H9 (cell line): ENCODE measurements around the gene EHBP1. TPM values are rescaled to one million over a fixed set of nuclear protein-coding genes. Genes with fewer than 3 reads are reported as not detected.

ENCODE experiments used
- DNase-seq: peaks from one replicate; pipeline ENCODE4 v3.0.0-alpha.2; 2017
- H2AFZ ChIP-seq: one replicate; pipeline ENCODE4 v1.6.1; 2013; ENCODE audit warnings: mild to moderate bottlenecking, low read length, control low read depth, moderate library complexity
- H2AK5ac ChIP-seq: 2 replicates; pipeline ENCODE4 v1.6.1; 2013; ENCODE audit warnings: low read length, control low read depth, mixed read lengths; ENCODE audit not compliant: insufficient read length
- H2BK120ac ChIP-seq: one replicate; pipeline ENCODE4 v1.6.1; 2013; ENCODE audit warnings: low read depth, mild to moderate bottlenecking, low read length, control low read depth, inconsistent platforms; ENCODE audit not compliant: poor library complexity, severe bottlenecking
- H2BK12ac ChIP-seq: 2 replicates; pipeline ENCODE4 v1.6.1; 2013; ENCODE audit warnings: low read length, control low read depth, mixed read lengths, low read depth; ENCODE audit not compliant: insufficient read length
- H2BK15ac ChIP-seq: 2 replicates; pipeline ENCODE4 v1.6.1; 2013; ENCODE audit warnings: low read depth, low read length, control low read depth
- H2BK20ac ChIP-seq: one replicate; pipeline ENCODE4 v1.6.1; 2013; ENCODE audit warnings: low read depth, mild to moderate bottlenecking, low read length, control low read depth, inconsistent platforms; ENCODE audit not compliant: poor library complexity, severe bottlenecking
- H2BK5ac ChIP-seq: 2 replicates; pipeline ENCODE4 v1.6.1; 2013; ENCODE audit warnings: low read length, control low read depth, mixed read lengths; ENCODE audit not compliant: insufficient read length
- H3K14ac ChIP-seq: 2 replicates; pipeline ENCODE4 v1.6.1; 2013; ENCODE audit warnings: low read length, control low read depth; ENCODE audit not compliant: insufficient read depth
- H3K18ac ChIP-seq: 2 replicates; pipeline ENCODE4 v1.6.1; 2013; ENCODE audit warnings: low read depth, mild to moderate bottlenecking, mixed read lengths, low read length, control low read depth; ENCODE audit not compliant: insufficient read length
- H3K23ac ChIP-seq: 2 replicates; pipeline ENCODE4 v1.6.1; 2013; ENCODE audit warnings: low read length, control low read depth, mixed read lengths, low read depth; ENCODE audit not compliant: insufficient read length
- H3K23me2 ChIP-seq: 2 replicates; pipeline ENCODE4 v1.6.1; 2013; ENCODE audit warnings: low read depth, mild to moderate bottlenecking, mixed read lengths, low read length, control low read depth; ENCODE audit not compliant: insufficient read length, poor library complexity, severe bottlenecking
- H3K27ac ChIP-seq: 2 replicates; pipeline ENCODE4 v1.5.1; 2013; ENCODE audit warnings: low read length, control low read depth, mixed read lengths, low read depth; ENCODE audit not compliant: insufficient read length
- H3K27me3 ChIP-seq: 2 replicates; pipeline ENCODE4 v1.6.1; 2013; ENCODE audit warnings: low read length, control low read depth, inconsistent platforms; ENCODE audit not compliant: insufficient read depth
- H3K4ac ChIP-seq: 2 replicates; pipeline ENCODE4 v1.6.1; 2013; ENCODE audit warnings: low read depth, mild to moderate bottlenecking, control low read depth, inconsistent platforms, low read length, moderate library complexity
- H3K4me1 ChIP-seq: 2 replicates; pipeline ENCODE4 v1.6.1; 2013; ENCODE audit warnings: low read length, control low read depth, inconsistent platforms; ENCODE audit not compliant: insufficient read depth
- H3K4me2 ChIP-seq: 2 replicates; pipeline ENCODE4 v1.6.1; 2013; ENCODE audit warnings: low read length, control low read depth, mixed read lengths; ENCODE audit not compliant: insufficient read length, insufficient read depth
- H3K56ac ChIP-seq: 2 replicates; pipeline ENCODE4 v1.6.1; 2013; ENCODE audit warnings: low read depth, mild to moderate bottlenecking, mixed read lengths, low read length, control low read depth; ENCODE audit not compliant: insufficient read length
- H3K79me1 ChIP-seq: 2 replicates; pipeline ENCODE4 v1.6.1; 2013; ENCODE audit warnings: low read depth, mild to moderate bottlenecking, moderate library complexity, low read length, control low read depth, inconsistent platforms; ENCODE audit not compliant: insufficient read depth, poor library complexity, severe bottlenecking
- H3K79me2 ChIP-seq: 2 replicates; pipeline ENCODE4 v1.6.1; 2013; ENCODE audit warnings: low read length, control low read depth, inconsistent platforms; ENCODE audit not compliant: insufficient read depth
- H3K9ac ChIP-seq: 2 replicates; pipeline ENCODE4 v1.6.1; 2013; ENCODE audit warnings: low read length, control low read depth, mixed read lengths; ENCODE audit not compliant: insufficient read length; ENCODE audit errors: extremely low read depth
- H3K9me3 ChIP-seq: one replicate; pipeline ENCODE4 v1.6.1; 2013; ENCODE audit warnings: low read depth, low read length, inconsistent platforms; ENCODE audit not compliant: control insufficient read depth
- H3T11ph ChIP-seq: one replicate; pipeline ENCODE4 v1.6.1; 2013; ENCODE audit warnings: mild to moderate bottlenecking, low read length, control low read depth, inconsistent platforms
- H4K20me1 ChIP-seq: one replicate; pipeline ENCODE4 v1.6.1; 2013; ENCODE audit not compliant: control insufficient read depth, insufficient read length, insufficient read depth
- H4K5ac ChIP-seq: 2 replicates; pipeline ENCODE4 v1.6.1; 2013; ENCODE audit warnings: low read depth, mild to moderate bottlenecking, mixed read lengths, low read length, control low read depth; ENCODE audit not compliant: insufficient read length
- H4K8ac ChIP-seq: replicated peaks from 2 replicates; pipeline ENCODE4 v1.6.1; 2013; ENCODE audit warnings: low read length, control low read depth, mixed read lengths, low read depth; ENCODE audit not compliant: insufficient read length
- H4K91ac ChIP-seq: 2 replicates; pipeline ENCODE4 v1.6.1; 2013; ENCODE audit warnings: low read depth, mild to moderate bottlenecking, moderate library complexity, mixed read lengths, low read length, control low read depth; ENCODE audit not compliant: insufficient read length
- H3K27ac Mint-ChIP-seq, 3 experiments: 2 replicates in 2 of 3; 3 replicates in 1 of 3; pipeline ENCODE4 v1.8.0; 2020 to 2021; ENCODE audit warnings: mixed read lengths in 3 of 3, mild to moderate bottlenecking in 1 of 3, moderate library complexity in 1 of 3
- H3K27me3 Mint-ChIP-seq: 2 replicates; pipeline ENCODE4 v1.8.0; 2021; ENCODE audit warnings: low read depth, mild to moderate bottlenecking, moderate library complexity, mixed read lengths
- H3K36me3 Mint-ChIP-seq, 3 experiments: 2 replicates in 2 of 3; 3 replicates in 1 of 3; pipeline ENCODE4 v1.8.0; 2020 to 2021; ENCODE audit warnings: low read depth in 3 of 3, mixed read lengths in 3 of 3; ENCODE audit not compliant: insufficient read depth in 1 of 3
- H3K4me1 Mint-ChIP-seq, 2 experiments: 2 replicates each; pipeline ENCODE4 v1.8.0; 2020; ENCODE audit warnings: mixed read lengths in 2 of 2
- H3K4me3 Mint-ChIP-seq, 2 experiments: 2 replicates in 1 of 2; 3 replicates in 1 of 2; pipeline ENCODE4 v1.8.0; 2020 to 2021; ENCODE audit warnings: mild to moderate bottlenecking in 2 of 2, mixed read lengths in 2 of 2, moderate library complexity in 1 of 2
- H3K9me3 Mint-ChIP-seq, 2 experiments: 2 replicates in 1 of 2; 3 replicates in 1 of 2; pipeline ENCODE4 v1.8.0; 2020; ENCODE audit warnings: mild to moderate bottlenecking in 2 of 2, mixed read lengths in 2 of 2, moderate library complexity in 1 of 2
- CTCF ChIP-seq: fragments of 200-600 bp; sonication (generic); conservative IDR thresholded peaks from 3 replicates; pipeline ENCODE4 v1.8.0; 2021; ENCODE audit warnings: antibody characterized with exemption, mild to moderate bottlenecking
- WGBS: extraction: QIAGEN DNeasy Blood & Tissue Kit; methylation state at CpG from one replicate; pipeline ENCODE4 v1.1.7; 2013; ENCODE audit warnings: missing lambda C conversion rate, low lambda C conversion rate, mixed read lengths; ENCODE audit not compliant: insufficient read length; ENCODE audit errors: extremely low coverage; 5-methylcytosine and 5-hydroxymethylcytosine counted together
- total RNA-seq: library from RNA; stranded (reverse); gene quantifications from 2 replicates; pipeline ENCODE4 v1.2.1, GENCODE V29; 2021

EHBP1 gene
- total RNA-seq, 1 experiment from 2014 or later, result 35.6 TPM

- H3K27ac Mint-ChIP-seq, result no peak overlapping the region
- H3K9ac ChIP-seq, result no peak overlapping the region
- no peak overlapping the region for H3K4me3 Mint-ChIP-seq
- H4K5ac ChIP-seq, result no peak overlapping the region
- no peak overlapping the region for H2BK5ac ChIP-seq
- peaks cover 3% of the 10 kb centered on the region; the same call in 1 of the 2 replicates for H3K4me1 ChIP-seq
- H3K4me2 ChIP-seq, result no peak overlapping the region
- no peak overlapping the region for H2BK120ac ChIP-seq
- no peak overlapping the region for H4K91ac ChIP-seq
- H3K9me3 ChIP-seq, result no peaks in the 10 kb centered on the region
- no peak overlapping the region for H3T11ph ChIP-seq
- no peaks in the 10 kb centered on the region for H4K20me1 ChIP-seq
- WGBS, result no CpG with 5 or more reads among the region's 1 CpG
- no peak for TF ChIP-seq CTCF
- H3K27ac ChIP-seq, result no peak overlapping the region
- no peaks in the 10 kb centered on the region for H3K9me3 Mint-ChIP-seq
- no peaks in the 10 kb centered on the region for H3K79me1 ChIP-seq
- H3K79me2 ChIP-seq, result no peaks in the 10 kb centered on the region
- H4K8ac ChIP-seq, result no peak overlapping the region
- H2BK20ac ChIP-seq, result no peak overlapping the region
- H3K18ac ChIP-seq, result no peak overlapping the region
- peaks cover 27% of the 10 kb centered on the region for H3K27me3 Mint-ChIP-seq
- H2BK15ac ChIP-seq, result no peak overlapping the region
- no peak overlapping the region for H2BK12ac ChIP-seq
- no peak overlapping the region for H3K4ac ChIP-seq
- H3K23ac ChIP-seq, result no peak overlapping the region
- peaks cover 5% of the 10 kb centered on the region; the same call in 1 of the 2 replicates for H3K27me3 ChIP-seq
- H3K36me3 Mint-ChIP-seq, result no peaks in the 10 kb centered on the region
- no peak overlapping the region for H2AFZ ChIP-seq
- H3K56ac ChIP-seq, result no peak overlapping the region
- H3K23me2 ChIP-seq, result peaks cover 13% of the 10 kb centered on the region
- no peak for DNase-seq
- no peak overlapping the region for H2AK5ac ChIP-seq
- peaks cover 34 to 38% of the 10 kb centered on the region in 2 experiments for H3K4me1 Mint-ChIP-seq
- H3K14ac ChIP-seq, result no peak overlapping the region
These were observed 336.1 kb downstream of the EHBP1 start for GRCh38 chr2:63041592-63041991.
